K562 (cell line): Measurements from ENCODE around the gene TFDP1. TPM values are rescaled to one million over a fixed set of nuclear protein-coding genes. Genes with fewer than 3 reads are reported as not detected.
A peak's percentile ranks its signal among the peaks of the same experiment; 100 is the strongest.

Experiments
- ATAC-seq: fragments of 200-7000 bp; cut with Tn5 transposase; 3 replicates; pipeline ENCODE4 v1.9.1; 2020; ENCODE audit warnings: moderate library complexity
- BruUV-seq: library from RNA; stranded (reverse); fragments of 400-500 nt; replicated peaks from 2 replicates; lab custom pipeline; 2021; lab: Mats Ljungman, UMichigan
- CTCF ChIA-PET: fragments of 300-600 bp; formaldehyde crosslinking; extraction: SDS; loops from one replicate; lab custom pipeline; 2021; ENCODE audit warnings: low intra/inter-chr PET ratio; lab: Yijun Ruan, JAX
- POLR2A ChIA-PET: fragments of 300-600, 350-650 bp; sonication (Branson Sonifier 250); formaldehyde crosslinking; extraction: SDS; loops from one replicate; lab custom pipeline; 2021; ENCODE audit warnings: antibody characterized with exemption, inconsistent platforms; lab: Yijun Ruan, JAX
- DNase-seq, 4 experiments: peaks; one replicate each; pipeline versions ENCODE4 v3.0.0 to v3.0.0-alpha.2; 2011 to 2018; ENCODE audit warnings: low spot score in 3 of 4, mixed read lengths in 3 of 4; ENCODE audit errors: extremely low read depth in 1 of 4
- FAIRE-seq: peaks from 2 replicates; lab custom pipeline; 2011; peaks lifted over from hg19 to GRCh38; lab: Jason Lieb, UNC
- H2AFZ ChIP-seq: 2 replicates; pipeline ENCODE4 v1.6.0; 2011; ENCODE audit warnings: low read depth, low read length, control low read depth, inconsistent platforms
- H3K27ac ChIP-seq: fragments of 200-600 bp; 3 replicates; pipeline ENCODE4 v1.8.0; 2011; ENCODE audit warnings: low read depth, mild to moderate bottlenecking, control low read depth, inconsistent platforms, low read length, moderate library complexity, mixed read lengths; ENCODE audit errors: extremely low read depth
- H3K27me3 ChIP-seq, 2 experiments: fragments of 300-600 bp in 1 of 2; 2 replicates in 1 of 2; 3 replicates in 1 of 2; pipeline versions ENCODE4 v1.6.0 to v1.8.0; 2011; ENCODE audit warnings: inconsistent platforms in 2 of 2, low read length in 2 of 2, mild to moderate bottlenecking in 1 of 2, mixed read lengths in 1 of 2, moderate library complexity in 1 of 2; ENCODE audit not compliant: control insufficient read depth in 2 of 2, insufficient read depth in 2 of 2
- H3K36me3 ChIP-seq: fragments of 300-600 bp; 3 replicates; pipeline ENCODE4 v1.8.0; 2011; ENCODE audit warnings: mild to moderate bottlenecking, low read length, inconsistent platforms; ENCODE audit not compliant: control insufficient read depth, insufficient read depth
- H3K4me1 ChIP-seq, 2 experiments: fragments of 200-600 bp in 1 of 2; replicated peaks in 1 of 2; 2 replicates in 1 of 2; 3 replicates in 1 of 2; pipeline versions ENCODE4 v1.5.1 to v1.8.0; 2011; ENCODE audit warnings: inconsistent platforms in 2 of 2, low read length in 2 of 2, mild to moderate bottlenecking in 1 of 2, mixed read lengths in 1 of 2, moderate library complexity in 1 of 2; ENCODE audit not compliant: control insufficient read depth in 2 of 2, insufficient read depth in 2 of 2
- H3K4me2 ChIP-seq: 2 replicates; pipeline ENCODE4 v1.6.1; 2011; ENCODE audit warnings: low read length, control low read depth, inconsistent platforms, mixed read lengths; ENCODE audit not compliant: insufficient read depth
- H3K4me3 ChIP-seq: fragments of 200-600 bp; sonication (generic), shearing (Covaris generic); 2 replicates; pipeline ENCODE4 v1.5.1; 2016; ENCODE audit warnings: control low read depth, inconsistent platforms
- H3K79me2 ChIP-seq: fragments of 200-600 bp; 3 replicates; pipeline ENCODE4 v1.8.0; 2011; ENCODE audit warnings: low read length, inconsistent platforms; ENCODE audit not compliant: control insufficient read depth, insufficient read depth
- H3K9ac ChIP-seq, 2 experiments: 2 replicates each; pipeline versions ENCODE4 v1.6.0 to v1.6.1; 2011; ENCODE audit warnings: low read depth in 2 of 2, low read length in 2 of 2, control low read depth in 1 of 2, inconsistent platforms in 1 of 2, mild to moderate bottlenecking in 1 of 2, mixed read lengths in 1 of 2; ENCODE audit not compliant: insufficient read depth in 1 of 2
- H3K9me1 ChIP-seq: one replicate; pipeline ENCODE4 v1.6.0; 2011; ENCODE audit warnings: inconsistent platforms, mild to moderate bottlenecking, low read length, moderate library complexity; ENCODE audit not compliant: control insufficient read depth, insufficient read depth
- H3K9me3 ChIP-seq: replicated peaks from 2 replicates; pipeline ENCODE4 v1.5.1; 2011; ENCODE audit warnings: low read depth, low read length, inconsistent platforms; ENCODE audit not compliant: control insufficient read depth, insufficient read depth
- H4K20me1 ChIP-seq: replicated peaks from 2 replicates; pipeline ENCODE4 v1.6.1; 2011; ENCODE audit warnings: low read length, inconsistent platforms, mixed read lengths; ENCODE audit not compliant: control insufficient read depth, insufficient read depth
- CEBPZ ChIP-seq: fragments of 150-350 bp; IDR thresholded peaks from 2 replicates; pipeline ENCODE4 v1.6.1; 2014; ENCODE audit warnings: low read depth, mild to moderate bottlenecking, low read length, borderline replicate concordance
- FOXK1 ChIP-seq: sonication (generic); formaldehyde crosslinking; IDR thresholded peaks from 2 replicates; pipeline ENCODE4 v1.8.0; 2022; ENCODE audit warnings: missing genetic modification reagents, mild to moderate bottlenecking, borderline replicate concordance
- KAT8 ChIP-seq: fragments of 450-650 bp; IDR thresholded peaks from 2 replicates; pipeline ENCODE4 v1.6.1; 2016; ENCODE audit warnings: low read depth, mild to moderate bottlenecking
- KDM1A ChIP-seq, 2 experiments: fragments of 450-650 bp; IDR thresholded peaks; 2 replicates each; pipeline ENCODE4 v1.6.1; 2016; ENCODE audit warnings: mild to moderate bottlenecking in 2 of 2
- SRSF3 ChIP-seq: fragments of 200-400 bp; formaldehyde crosslinking; IDR thresholded peaks from 2 replicates; pipeline ENCODE4 v1.6.1; 2016; ENCODE audit warnings: mild to moderate bottlenecking, low read length, moderate library complexity; ENCODE audit not compliant: insufficient read depth
- ZBED1 ChIP-seq: IDR thresholded peaks from 2 replicates; pipeline ENCODE4 v1.6.1; 2014
- ZNF408 ChIP-seq: fragments of 250-450 bp; sonication (Bioruptor Pico); IDR thresholded peaks from 2 replicates; pipeline ENCODE4 v1.4.0; 2020; ENCODE audit warnings: low read depth, mild to moderate bottlenecking, moderate library complexity
- WGBS: fragments of 100-300 bp; shearing (Covaris generic); methylation state at CpG from one replicate; pipeline ENCODE4 v1.1.6; 2016; ENCODE audit warnings: low coverage, mixed read lengths; ENCODE audit not compliant: insufficient coverage; ENCODE audit errors: missing lambda C conversion rate; 5-methylcytosine and 5-hydroxymethylcytosine counted together
- in situ Hi-C: fragments of 300-500 bp; cut with MboI; formaldehyde crosslinking; loops from 4 replicates; pipeline ENCODE4 v1.15.0; 2018; ENCODE audit warnings: inconsistent platforms, mixed read lengths
- intact Hi-C: fragments of 100-400 bp; cut with micrococcal nuclease; formaldehyde crosslinking; loops from 2 replicates; pipeline ENCODE4 v1.14.2; 2022
- polyA plus RNA-seq, 8 experiments: library from polyadenylated mRNA; depleted of rRNA in 4 of 8; stranded (reverse) in 5 of 8; unstranded in 3 of 8; fragments of >200 nt; fragmentation: Nextera tagmentation in 2 of 8; fragmentation: Illumina TruSeq in 1 of 8; extraction: Ambion mirVana in 2 of 8; extraction: Trizol in 1 of 8; gene quantifications; 2 replicates each; pipeline versions ENCODE4 v1.2.1 to v1.2.3, GENCODE V29; 2011 to 2014; ENCODE audit warnings: inconsistent platforms in 1 of 8, missing spikeins in 1 of 8
- total RNA-seq, 7 experiments: library from RNA; depleted of rRNA in 6 of 7; stranded (reverse); fragments of >200 nt in 6 of 7; fragmentation: Illumina TruSeq in 2 of 7; extraction: Trizol in 2 of 7; gene quantifications; 2 replicates each; pipeline versions ENCODE4 v1.2.1 to v1.2.3, GENCODE V29; 2011 to 2021; ENCODE audit warnings: low replicate concordance in 1 of 7

Gene TFDP1
- total and polyA plus RNA-seq, 9 of the 15 experiments (the other 6 are each of a cell fraction or from before 2014, with no cell fraction given) = 33.8 to 145 (median 69.1) TPM

DNA sequence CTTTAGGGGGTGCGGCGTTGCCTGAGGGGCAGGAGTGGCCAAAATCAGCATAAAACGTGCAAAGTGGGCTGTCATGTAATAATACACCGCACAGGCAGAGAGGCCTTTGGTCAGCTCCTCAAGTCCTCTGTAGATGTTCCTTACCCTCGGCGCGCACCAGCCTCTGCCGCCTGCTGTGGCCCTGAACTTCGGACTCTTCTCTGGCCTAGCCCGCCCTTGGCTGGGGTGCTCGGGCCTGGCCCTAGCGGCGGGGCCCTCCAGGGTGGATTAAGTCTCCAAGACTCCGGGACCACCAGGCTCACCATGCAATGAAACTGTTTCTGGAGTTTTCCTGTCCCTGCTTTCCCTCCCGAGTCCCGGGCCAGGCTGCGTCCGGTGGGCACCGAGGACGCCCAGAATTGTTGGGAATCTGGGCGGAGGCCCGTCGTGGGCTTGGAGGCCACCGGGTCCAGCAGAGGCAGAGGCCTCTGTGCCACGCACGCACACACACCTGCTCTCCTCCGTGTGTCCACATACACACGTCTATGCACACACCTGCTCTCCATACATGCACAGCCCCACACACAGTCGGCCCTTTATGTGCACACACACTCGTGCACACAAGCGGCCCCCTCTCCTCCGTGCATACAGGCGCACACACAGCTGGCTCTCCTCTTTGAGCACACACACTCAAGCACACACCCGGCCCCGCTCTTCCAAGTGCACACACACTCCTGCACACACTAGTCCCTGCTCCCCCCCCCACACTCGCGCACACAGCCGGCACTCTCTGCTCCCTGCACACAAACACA, 1.5 kb upstream of the TFDP1 start:
- H4K20me1 ChIP-seq = no peaks in the 10 kb centered on the region
- no peak for DNase-seq
- H3K9me1 ChIP-seq = no peaks in the 10 kb centered on the region
- no peak overlapping the region for H3K4me3 ChIP-seq
- H3K36me3 ChIP-seq = peaks cover 24% of the 10 kb centered on the region; the same call in 2 of the 3 replicates
- in situ Hi-C loops = no loop called here
- no peaks in the 10 kb centered on the region for H3K9me3 ChIP-seq
- peaks cover 29% of the 10 kb centered on the region for H3K79me2 ChIP-seq
- CTCF ChIA-PET = no interaction called here
- intact Hi-C loops = no loop called here
- peaks cover 7 to 27% of the 10 kb centered on the region in 2 experiments; a peak in 4 of 5 replicates for H3K4me1 ChIP-seq
- no peak for TF ChIP-seq ZNF408
- TF ChIP-seq SRSF3 = no peak
- no peak for TF ChIP-seq FOXK1
- peak in 1 of 2 experiments; percentile 48; a peak in 1 of 4 replicates for TF ChIP-seq KDM1A (IDR thresholded peaks at IDR 0.05)
- TF ChIP-seq CEBPZ = no peak
- no peak for TF ChIP-seq KAT8
- no peak for TF ChIP-seq ZBED1
- H3K4me2 ChIP-seq = no peak overlapping the region
- H3K27ac ChIP-seq = no peak overlapping the region
- POLR2A ChIA-PET = no interaction called here
- no TSS peak for BruUV-seq
- 84% methylated on average over 11 of the region's 38 CpGs for WGBS
- FAIRE-seq = no peak
- no peak overlapping the region for H2AFZ ChIP-seq
- peak overlapping the region in 1 of 2 experiments; percentile 52; a peak in 1 of 4 replicates for H3K9ac ChIP-seq
- no peaks in the 10 kb centered on the region; a peak in 1 of 5 replicates for H3K27me3 ChIP-seq
- no peak for ATAC-seq
